NB4 (cell line): Measurements from ENCODE around the gene PAX8.

ENCODE experiments used
- DNase-seq: peaks from one replicate; pipeline ENCODE4 v3.0.0; 2010; ENCODE audit warnings: low read depth
- H3K4me3 ChIP-seq: one replicate; pipeline ENCODE4 v1.5.1; 2011; ENCODE audit warnings: mild to moderate bottlenecking, low read depth, low read length, moderate library complexity
- MYC ChIP-seq: IDR thresholded peaks from 2 replicates; pipeline ENCODE4 v1.6.1; 2011; ENCODE audit warnings: low read depth, low read length
- POLR2A ChIP-seq: IDR thresholded peaks from 2 replicates; pipeline ENCODE4 v1.6.1; 2011; ENCODE audit warnings: mild to moderate bottlenecking; ENCODE audit not compliant: insufficient read length; ENCODE audit errors: extremely low read depth
- TF ChIP-seq, protein P1 (sequence below): IDR thresholded peaks from 2 replicates; pipeline ENCODE4 v1.6.1; 2011; ENCODE audit warnings: low read depth, low read length
- TF ChIP-seq, protein P2 (sequence below): IDR thresholded peaks from one replicate; pipeline ENCODE4 v1.5.1; 2012; ENCODE audit warnings: low read depth, low read length

The PAX8 gene

DNA sequence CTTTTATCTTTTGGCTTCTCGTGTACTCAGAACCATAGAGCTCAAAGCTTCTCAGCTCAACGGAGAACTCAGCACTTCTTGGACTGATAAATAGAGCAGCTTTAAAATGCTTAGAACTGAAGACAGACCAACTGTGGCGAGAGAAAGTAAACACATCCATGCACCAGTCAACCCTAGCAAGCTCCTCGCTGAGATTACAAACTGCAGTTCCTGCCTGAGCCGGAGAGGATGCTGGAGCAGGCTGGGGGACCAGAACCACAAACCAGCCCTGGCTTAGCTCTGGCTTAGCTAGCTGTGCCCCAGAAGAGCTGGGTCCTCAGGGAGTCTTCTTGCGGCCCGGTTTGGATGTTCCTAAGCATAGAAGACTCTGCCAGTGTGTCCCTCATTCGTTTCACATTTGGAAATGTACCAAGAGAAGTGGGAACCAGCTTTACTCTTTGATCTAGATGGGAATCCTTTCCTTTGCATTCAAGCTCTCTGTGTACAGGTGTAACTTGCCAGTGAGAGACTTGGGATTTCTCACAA lies 5.6 kb downstream of the PAX8 start:
- no peak for DNase-seq
- H3K4me3 ChIP-seq = no peak overlapping the region
- TF ChIP-seq, protein P1, sequence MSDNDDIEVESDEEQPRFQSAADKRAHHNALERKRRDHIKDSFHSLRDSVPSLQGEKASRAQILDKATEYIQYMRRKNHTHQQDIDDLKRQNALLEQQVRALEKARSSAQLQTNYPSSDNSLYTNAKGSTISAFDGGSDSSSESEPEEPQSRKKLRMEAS = no peak
- TF ChIP-seq POLR2A = no peak
- TF ChIP-seq MYC = no peak
- TF ChIP-seq, protein P2, sequence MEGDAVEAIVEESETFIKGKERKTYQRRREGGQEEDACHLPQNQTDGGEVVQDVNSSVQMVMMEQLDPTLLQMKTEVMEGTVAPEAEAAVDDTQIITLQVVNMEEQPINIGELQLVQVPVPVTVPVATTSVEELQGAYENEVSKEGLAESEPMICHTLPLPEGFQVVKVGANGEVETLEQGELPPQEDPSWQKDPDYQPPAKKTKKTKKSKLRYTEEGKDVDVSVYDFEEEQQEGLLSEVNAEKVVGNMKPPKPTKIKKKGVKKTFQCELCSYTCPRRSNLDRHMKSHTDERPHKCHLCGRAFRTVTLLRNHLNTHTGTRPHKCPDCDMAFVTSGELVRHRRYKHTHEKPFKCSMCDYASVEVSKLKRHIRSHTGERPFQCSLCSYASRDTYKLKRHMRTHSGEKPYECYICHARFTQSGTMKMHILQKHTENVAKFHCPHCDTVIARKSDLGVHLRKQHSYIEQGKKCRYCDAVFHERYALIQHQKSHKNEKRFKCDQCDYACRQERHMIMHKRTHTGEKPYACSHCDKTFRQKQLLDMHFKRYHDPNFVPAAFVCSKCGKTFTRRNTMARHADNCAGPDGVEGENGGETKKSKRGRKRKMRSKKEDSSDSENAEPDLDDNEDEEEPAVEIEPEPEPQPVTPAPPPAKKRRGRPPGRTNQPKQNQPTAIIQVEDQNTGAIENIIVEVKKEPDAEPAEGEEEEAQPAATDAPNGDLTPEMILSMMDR = no peak

DNA sequence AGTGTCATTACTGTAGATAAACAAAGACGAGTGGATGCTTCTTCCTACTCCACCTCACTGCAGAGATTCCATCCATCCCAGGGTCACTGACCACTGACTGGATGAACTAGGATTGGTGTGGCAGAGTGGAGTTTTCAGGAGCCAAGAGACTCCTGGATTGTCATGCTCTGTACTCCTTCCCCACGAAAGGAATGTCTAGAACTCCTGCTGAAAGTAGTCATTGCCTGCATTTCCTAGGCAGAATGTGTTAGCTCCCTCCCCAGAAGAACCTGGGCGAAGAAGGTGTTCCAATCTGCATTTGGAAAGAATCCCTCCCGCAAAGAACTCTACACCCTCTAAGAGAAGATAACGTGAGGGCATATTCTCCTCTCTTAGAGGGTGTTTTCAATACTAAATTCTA lies 6.2 kb downstream of the PAX8 start:
- H3K4me3 ChIP-seq = no peak overlapping the region
- TF ChIP-seq POLR2A (no peak), MYC (no peak)
- TF ChIP-seq, protein P1 = no peak
- TF ChIP-seq, protein P2 = no peak

DNA sequence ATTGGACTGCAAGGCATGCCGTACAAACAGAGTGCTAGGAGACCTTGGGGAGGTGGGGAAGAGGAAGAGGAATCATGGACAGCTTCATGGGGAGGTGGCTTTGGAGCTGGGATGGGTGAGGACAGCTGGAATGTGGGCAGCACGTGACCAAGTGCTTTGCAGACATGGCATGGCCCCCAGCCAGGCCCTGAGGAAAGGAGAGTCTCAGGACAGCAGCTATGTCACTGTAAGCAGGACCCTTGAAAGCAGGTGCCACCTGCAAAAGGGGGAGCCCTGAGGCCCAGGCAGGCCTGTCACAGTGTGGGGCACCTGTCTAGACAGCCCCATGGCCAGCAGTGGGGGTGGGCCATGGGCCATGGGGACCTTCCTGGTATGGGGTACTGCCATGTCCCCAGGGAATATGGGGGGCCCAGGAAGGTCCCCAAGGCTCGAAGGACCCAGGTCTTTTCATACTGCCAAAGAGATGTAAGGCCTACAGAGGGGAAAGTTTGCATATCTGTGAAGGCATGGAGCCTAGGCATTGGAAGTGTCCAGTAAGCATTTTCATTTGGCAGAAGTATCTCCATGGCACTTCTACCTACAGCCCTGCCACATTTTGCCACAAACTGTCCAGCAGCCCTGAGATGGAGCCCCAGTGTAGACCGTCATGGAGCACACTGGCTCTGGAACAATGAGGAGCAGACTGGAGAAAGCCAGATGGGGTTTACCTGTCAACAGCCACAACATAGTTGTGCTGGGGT lies 9.9 kb downstream of the PAX8 start:
- DNase-seq = no peak
- TF ChIP-seq, protein P1 = no peak
- TF ChIP-seq, protein P2 = no peak
- TF ChIP-seq POLR2A = no peak
- no peak for TF ChIP-seq MYC
- H3K4me3 ChIP-seq = no peak overlapping the region

More for the DNA sequence above, 6.2 kb downstream of the PAX8 start:
- no peak for DNase-seq

DNA sequence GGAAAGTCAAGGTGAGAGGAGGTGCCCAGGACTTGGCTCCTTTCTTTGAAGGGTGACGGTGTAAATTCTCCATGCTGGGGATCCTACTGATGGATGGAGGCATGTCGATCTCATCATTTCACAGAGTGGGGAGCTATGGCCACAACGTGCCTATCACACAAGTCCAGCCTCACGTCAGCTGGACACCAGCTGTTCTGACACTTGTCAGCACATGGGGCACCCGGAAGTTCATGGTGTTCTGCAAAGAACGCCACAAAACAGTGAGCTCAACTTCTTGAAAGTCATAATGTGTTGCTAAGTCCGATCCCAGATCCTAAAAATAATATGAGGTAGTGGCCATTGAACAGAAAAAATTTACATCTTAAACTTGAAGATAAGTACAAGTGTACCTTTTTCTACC lies 12.3 kb downstream of the PAX8 start:
- H3K4me3 ChIP-seq = no peak overlapping the region
- TF ChIP-seq, protein P1 = no peak
- TF ChIP-seq MYC (no peak), POLR2A (no peak)
- TF ChIP-seq, protein P2 = no peak
- DNase-seq = no peak

DNA sequence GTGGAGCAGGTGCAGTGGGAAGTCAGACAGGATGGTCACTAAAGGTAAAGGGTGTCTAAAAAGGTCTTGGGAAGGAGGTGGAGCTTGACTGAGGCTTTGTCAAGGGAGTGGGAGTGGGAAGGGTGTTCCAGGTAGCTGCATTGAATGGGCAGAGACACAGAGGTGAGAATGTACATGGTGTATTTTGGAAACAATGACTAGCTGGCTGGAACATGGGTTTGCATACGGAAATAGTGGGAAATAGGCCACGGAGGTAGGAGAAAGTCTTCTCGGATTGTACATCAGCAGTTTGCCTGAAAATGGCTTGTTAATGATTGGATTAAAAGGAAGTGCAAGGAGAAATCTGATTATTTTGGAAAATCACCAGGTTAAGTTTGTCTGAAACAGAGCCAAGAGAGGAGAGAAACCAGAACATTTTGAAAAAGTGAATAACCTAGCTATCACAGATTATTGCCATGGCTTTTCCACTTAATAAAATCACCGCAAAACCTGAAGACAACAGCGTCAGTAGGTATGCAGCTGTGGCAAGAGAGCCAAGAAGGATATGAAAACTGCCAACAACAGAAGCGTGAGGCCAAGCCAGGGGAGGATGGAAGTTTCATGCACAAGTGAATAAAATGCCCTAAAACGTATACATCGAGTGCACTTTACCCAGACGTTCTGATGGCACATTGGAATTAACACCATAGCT lies 13.9 kb downstream of the PAX8 start:
- no peak for DNase-seq
- TF ChIP-seq MYC (no peak), POLR2A (no peak)
- TF ChIP-seq, protein P2 = no peak
- TF ChIP-seq, protein P1 = no peak
- no peak overlapping the region for H3K4me3 ChIP-seq
